GM12874 (cell line): ENCODE results near the gene DAW1.

Experiments
- CTCF ChIP-seq: IDR thresholded peaks from 2 replicates; pipeline ENCODE4 v1.5.1; 2011; ENCODE audit warnings: low read depth, mild to moderate bottlenecking, control low read depth, low read length, moderate library complexity; ENCODE audit not compliant: insufficient read depth

The DAW1 gene

DNA sequence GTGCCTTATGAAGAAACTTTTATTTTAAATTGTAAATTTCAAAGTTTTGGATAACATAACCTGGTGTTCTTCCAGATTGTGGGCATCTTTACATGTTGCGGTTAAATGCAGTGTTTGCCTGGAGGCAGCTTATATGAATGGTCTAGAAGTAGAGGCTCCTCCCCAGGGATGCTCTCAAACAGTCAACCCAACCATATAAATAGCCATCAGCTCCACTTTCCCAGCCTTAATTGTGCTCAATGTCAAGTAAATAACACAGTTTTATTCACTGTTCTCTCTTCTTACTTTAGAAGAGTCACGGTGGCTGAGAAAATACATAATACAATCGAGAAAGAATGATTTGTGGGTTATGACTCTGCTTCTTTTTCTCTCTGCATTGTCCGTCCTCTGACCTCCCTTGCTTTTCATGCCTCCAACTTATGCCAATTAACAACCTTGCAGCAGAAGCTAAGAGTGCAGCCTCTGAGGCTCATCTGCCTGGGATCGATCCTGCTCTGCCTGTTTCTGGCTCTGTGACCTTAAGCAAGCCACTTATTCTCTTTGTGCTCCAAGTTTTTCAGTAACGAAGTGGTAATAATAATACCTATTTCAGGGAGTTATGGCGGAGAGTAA, 100.3 kb downstream of the DAW1 start:
- no peak for TF ChIP-seq CTCF

GRCh38 chr2:227973241-227973640, 101.8 kb downstream of the DAW1 start:
- TF ChIP-seq CTCF = no peak
